H54 (cell line): ENCODE measurements around the gene CEP170B.
A peak's percentile ranks its signal among the peaks of the same experiment; 100 is the strongest.

ENCODE experiments used
- DNase-seq: peaks from one replicate; pipeline ENCODE4 v3.0.0; 2011; ENCODE audit warnings: low spot score, mixed read lengths; ENCODE audit not compliant: insufficient read length
- FAIRE-seq: peaks from 3 replicates; lab custom pipeline; 2011; peaks lifted over from hg19 to GRCh38; lab: Jason Lieb, UNC
- POLR2A ChIP-seq: IDR thresholded peaks from 2 replicates; pipeline ENCODE4 v1.6.1; 2011; ENCODE audit warnings: low read depth, mild to moderate bottlenecking, low read length

CEP170B gene

GRCh38 chr14:104867371-104868059 lies 2.4 kb downstream of the CEP170B start:
- TF ChIP-seq POLR2A = no peak

GRCh38 chr14:104868060-104868740 lies 3.1 kb downstream of the CEP170B start:
- FAIRE-seq (no peak), DNase-seq (no peak)
- no peak for TF ChIP-seq POLR2A

More at GRCh38 chr14:104867371-104868059, 2.4 kb downstream of the CEP170B start:
- FAIRE-seq (no peak), DNase-seq (no peak)

DNA sequence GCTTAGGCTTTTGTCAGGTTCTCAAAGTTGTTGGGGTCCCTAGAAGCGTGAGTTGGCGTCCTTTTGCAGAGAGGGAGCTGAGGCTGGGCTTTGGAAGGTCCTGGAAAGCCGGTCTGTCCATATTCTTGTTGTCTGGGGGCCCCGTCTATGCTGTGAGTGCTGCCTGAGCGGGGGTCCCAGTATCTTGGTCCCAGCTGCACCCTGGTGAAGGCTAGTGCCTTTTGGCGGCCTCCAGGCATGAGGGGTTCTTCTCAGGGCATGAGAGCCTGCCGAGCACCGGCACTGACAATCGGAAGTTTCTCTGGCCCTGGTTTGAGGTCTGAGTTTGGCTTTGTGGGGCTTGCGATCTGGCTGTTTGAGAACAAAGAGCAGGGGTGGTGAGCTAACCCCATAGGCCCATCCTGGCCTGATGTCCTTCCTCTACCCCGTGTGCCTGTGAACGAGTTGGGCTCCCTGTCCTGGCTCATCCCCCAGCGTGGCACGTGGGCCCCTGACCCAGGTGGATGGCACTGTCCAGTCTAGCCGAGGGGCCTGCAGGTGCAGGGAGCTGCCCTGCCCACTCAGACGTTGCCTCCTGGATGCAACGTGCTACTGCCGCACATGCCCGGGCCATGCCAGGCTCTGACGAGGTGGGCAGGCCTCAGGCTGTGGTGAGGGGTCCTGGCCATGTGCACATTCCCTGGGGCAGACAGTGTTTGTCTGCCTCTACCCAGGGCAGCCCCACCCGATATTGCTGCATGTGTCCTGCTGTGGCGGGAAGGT lies 3.9 kb downstream of the CEP170B start:
- no peak for TF ChIP-seq POLR2A
- FAIRE-seq (no peak), DNase-seq (no peak)

DNA sequence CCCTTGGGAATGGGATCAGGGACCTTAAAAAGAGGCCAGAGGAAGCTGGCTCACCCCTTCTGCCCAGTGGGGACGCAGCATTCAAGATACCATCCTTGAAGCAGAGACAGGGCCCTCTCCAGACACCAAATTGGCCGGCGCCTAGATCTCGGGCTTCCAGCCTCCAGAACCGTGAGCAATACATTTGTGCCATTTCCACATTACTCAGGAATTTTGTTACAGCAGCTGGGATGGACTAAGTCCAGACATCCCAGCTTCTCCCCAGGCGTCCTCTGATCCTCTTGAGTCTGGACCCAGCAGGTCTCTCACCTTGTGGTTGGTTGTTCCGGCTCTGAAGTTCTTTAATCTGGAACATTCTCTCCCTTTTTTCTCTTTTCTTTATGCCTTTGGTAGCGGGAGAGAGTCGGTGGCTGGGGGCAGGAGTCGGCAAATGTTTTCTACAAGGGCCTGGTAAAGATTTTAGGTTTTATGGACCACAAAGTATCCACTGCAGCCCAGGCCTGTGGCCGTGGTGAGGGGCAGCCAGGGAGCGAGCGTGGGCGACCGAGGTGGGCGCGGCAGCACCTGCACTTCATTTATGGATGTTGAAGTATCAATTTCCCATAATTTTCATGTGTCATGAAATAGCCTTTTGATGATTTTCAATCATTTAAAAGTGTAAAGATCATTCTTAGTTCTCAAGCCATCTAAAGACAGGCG lies 4.8 kb downstream of the CEP170B start:
- FAIRE-seq (no peak), DNase-seq (no peak)
- TF ChIP-seq POLR2A = no peak

GRCh38 chr14:104870368-104871144 lies 5.5 kb downstream of the CEP170B start:
- DNase-seq (no peak), FAIRE-seq (no peak)
- TF ChIP-seq POLR2A = no peak

GRCh38 chr14:104871145-104871655 lies 6.1 kb downstream of the CEP170B start:
- no peak for DNase-seq
- no peak for FAIRE-seq
- TF ChIP-seq POLR2A = no peak

DNA sequence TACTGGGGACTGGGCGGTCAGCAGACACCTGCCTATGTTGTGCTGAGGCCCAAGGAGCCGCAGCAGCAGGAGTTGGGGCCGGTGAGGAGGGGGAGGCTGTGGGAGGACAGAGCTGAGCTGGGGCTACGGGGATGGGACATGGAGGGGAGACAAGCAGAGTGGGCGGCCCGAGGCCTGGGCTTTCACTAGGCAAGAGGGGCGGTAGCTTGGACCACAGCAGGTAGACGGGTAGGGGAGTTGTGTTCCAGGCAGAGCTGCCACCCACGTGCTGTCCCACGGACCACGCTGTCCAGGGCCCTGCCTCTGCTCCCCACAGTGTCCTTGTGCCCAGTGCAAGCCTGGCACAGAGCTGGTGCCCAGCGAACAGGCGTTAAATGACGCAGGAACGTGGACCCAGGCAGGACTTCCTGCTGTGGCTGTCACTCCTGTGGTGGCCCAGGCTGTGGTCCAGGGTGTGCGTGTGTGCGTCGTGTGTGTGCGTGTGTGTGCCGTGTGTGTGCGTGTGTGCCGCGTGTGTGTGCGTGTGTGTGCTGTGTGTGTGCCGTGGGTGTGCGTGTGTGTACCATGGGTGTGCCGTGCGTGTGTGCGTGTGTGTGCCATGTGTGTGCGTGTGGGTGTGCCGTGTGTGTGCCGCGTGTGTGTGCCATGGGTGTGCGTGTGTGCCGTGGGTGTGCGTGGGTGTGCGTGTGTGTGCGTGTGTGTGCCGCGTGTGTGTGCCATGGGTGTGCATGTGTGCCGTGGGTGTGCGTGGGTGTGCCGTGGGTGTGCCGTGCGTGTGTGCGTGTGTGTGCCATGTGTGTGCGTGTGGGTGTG lies 6.8 kb downstream of the CEP170B start:
- FAIRE-seq = no peak
- no peak for TF ChIP-seq POLR2A
- DNase-seq = no peak

- no peak for TF ChIP-seq POLR2A
- DNase-seq = peak; percentile 82
- peak; percentile 90 for FAIRE-seq
These were observed 7.6 kb downstream of the CEP170B start for GRCh38 chr14:104872469-104873341.

DNA sequence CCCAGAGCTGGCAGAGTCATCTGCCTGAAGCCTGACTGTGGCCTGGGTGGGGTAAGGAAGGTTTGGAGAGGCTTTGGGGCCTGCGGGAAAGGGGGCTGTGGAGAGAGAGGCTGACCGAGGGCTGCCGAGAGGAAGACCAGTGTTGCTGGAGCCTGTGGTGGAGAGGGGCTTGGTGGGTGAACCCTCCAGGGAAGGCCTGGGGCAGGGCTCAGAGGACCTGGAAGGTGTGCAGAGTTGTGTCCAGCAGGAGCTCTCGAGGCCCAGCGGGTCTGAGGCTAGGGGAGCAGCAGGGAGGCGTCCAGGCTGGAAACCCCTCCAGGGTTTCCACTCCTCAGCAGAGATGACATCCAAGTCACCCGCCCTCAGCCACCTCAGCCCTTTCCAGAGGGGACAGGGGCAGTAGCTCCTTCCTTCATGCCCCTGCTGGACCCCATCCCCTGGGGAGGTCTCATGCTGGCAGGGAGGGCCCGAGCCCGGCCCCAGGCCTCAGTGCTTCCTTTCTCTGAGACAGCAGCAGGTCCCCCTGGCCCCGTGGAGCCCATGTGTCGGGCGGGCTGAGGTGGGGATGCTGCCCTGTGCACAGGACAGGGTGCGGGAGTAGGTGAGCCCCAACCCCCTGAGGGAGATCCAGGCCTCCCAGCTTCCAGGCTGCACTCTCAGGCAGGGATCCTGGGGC lies 8.4 kb downstream of the CEP170B start:
- FAIRE-seq (no peak), DNase-seq (no peak)
- TF ChIP-seq POLR2A = no peak

DNA sequence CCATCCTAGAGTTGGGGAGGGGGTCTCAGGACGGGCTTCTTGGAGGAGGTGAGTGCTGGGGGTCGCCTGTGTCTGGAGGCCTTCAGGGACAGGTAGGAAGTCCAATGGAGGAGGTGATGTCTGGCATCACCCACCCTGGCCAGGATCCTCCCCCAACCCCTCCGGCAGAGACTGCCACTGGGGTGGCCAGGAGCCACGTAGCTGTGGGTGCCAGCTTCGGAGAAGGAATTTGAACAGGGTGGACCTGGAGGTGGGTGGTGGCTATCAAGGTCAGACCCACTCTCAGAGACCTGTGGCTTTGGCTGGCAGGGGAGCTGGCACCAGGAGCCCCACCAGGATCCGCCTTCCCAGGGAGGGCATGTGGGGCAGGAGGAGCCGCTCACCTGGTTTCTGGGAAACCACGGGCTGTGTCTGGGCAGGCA lies 9.1 kb downstream of the CEP170B start:
- FAIRE-seq (no peak), DNase-seq (no peak)
- TF ChIP-seq POLR2A = no peak

DNA sequence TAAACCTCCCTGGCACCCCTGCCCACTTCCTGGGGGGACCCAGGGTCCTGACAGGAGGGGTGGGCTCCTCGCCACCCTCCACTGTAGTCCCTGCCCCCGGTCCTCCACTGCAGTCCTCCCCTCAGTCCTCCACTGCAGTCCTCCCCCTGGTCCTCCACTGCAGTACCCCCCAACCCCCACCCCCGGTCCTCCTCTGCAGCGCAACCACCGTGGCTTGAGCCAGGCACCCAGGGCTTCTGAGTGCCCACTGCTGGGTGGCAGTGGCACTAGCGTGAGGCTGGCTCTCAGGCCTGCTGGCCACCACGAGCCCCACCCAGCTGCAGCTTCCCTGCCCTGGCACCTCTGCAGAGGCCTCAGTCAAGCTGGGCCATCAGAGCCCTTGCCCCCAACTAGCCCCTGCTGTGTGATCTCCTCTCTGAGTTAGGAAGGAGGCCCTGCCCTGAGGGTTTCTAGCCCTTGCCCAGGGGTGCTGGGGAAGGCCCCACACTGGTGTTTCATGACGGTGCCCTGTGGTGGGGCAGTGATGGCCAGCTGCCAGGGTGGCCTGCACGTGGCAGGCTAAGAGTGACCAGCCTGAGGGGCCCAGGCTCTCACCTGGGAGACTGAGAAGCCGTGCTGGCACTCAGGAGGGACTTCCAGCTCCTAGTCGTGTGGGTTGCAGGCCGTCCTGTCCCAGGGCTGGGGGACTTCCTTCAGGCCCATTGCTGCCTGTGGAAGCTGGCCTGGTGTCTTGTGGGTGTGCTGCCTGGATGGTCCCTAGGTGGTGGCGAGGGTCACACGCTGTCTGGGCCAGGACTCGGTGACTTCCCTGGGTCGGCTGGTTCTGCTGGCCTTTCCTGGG lies 9.7 kb downstream of the CEP170B start:
- no peak for FAIRE-seq
- no peak for TF ChIP-seq POLR2A
- no peak for DNase-seq
